Measurements from ENCODE around the gene CD81.

The CD81 gene

DNA sequence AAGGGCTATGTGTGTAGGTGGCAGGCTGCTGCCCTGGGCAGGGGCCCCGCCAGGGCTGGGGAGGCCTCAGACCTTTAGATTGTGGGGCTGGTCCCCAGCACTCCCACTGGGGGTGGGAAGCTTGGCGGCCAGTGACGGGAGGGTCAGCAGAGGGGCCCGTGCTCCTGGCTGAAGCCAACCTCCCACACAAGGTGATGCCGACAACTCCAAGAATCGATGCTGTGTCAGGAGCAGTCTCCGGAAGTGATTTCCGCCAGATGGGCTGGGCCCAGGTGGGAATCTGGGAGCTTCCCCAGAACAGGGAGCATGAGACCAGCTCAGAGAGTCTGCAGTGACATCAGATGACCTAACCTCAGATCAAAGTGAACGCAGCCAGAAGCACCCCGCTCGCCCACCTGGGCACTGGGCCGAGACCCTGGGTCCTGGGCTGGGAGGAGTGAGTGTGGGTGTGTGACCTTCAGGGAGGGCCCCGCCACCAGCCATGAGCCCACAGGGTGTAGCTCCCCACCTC is 59.5 kb downstream of the CD81 start:
- DNase-seq (ENCODE audit: low read depth), result no peak

DNA sequence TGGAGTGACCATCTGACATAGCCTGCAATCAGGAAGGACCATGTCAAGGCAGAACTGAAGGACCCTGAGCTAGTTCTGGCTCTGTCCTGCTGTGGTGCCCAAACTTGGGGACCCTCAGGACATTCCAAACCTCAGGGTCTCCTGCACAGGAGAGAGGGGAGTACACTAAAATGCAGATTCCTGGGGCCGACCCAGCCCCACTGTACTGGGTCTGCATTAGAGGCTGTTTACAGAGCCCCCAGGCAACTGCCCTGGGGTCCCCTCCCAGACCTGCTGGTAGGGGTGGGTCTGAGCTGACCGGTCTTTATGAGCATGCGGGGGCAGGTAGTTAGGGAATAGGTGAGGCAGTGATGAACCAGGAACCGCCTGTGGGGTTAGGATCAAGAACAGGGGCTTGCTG is 60.4 kb downstream of the CD81 start:
- no peak for DNase-seq (ENCODE audit: low read depth)

DNA sequence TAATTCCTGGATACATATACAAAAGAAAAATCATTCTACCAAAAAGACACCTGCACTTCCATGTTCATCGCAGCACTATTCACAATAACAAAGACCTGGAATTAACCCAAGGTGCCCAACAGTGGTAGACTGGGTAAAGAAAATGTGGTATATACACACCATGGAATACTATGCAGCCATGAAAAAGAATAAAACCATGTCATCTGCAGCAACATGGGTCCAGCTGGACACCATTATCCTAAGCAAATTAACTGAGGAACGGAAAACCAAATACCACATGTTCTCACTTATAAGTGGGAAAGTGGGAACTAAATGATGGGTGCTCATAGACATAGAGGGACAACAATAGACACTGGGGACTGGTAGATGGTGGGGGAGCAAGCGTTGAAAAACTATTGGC is 62.7 kb downstream of the CD81 start:
- no peak for DNase-seq (ENCODE audit: low read depth)

DNA sequence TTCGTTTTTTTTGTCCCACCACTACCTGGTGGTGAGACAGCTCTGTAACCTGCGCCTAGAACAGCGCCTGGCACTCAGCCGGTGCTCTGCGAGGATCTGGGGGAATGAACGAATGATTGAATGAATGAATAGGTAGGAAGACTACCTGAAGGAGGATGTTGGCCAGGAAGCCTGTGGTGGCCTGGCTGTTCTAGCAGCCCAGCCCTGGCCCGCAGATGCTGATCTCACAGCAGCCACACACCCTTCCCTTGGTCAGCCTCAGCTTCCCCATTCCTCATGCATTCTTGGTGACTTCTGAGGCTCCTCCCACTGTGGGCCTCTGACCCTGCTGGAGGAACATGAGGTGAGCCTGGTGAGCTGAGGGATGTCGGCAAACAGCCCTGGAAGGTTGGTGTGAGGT is 63.5 kb downstream of the CD81 start:
- DNase-seq (ENCODE audit: low read depth), result no peak

DNA sequence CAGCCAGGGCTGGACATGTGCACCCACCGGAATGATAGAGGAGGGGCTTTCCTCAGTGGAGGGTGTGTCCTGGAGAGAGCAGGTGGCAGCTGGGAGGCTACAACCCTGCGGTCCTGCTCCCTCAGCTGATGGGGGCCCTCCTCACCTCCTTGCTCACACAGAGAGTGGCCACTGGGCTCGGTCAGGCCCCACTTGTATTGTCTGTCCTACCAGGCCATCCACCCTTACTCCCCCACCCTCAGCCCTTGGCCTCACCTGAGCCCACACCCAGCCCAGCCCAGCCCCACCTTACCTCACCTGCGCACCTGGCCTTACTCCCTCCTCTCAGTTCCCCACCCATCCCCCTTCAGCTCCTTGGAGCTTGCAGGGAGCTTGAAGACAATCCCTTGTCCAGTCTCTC is 64.1 kb downstream of the CD81 start:
- no peak for DNase-seq (ENCODE audit: low read depth)

DNA sequence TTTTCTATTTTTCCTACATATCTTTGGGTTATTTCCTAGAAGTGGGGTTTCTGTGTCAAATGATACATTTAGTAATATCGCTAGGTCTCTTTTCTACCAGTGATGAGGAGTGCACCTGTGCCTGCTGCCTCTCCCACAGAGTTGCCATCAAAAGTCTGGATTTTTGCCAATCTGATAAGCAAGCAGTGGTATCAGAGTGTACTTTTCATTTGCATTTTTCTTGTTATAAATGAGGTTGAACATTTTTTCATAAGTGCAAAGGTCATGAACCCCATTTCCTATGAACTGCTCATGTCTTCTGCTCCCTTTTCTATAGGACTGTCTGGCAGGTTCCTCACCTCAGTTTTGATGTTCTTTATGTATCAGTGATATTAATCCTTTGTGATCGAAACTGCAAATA is 65.5 kb downstream of the CD81 start:
- peak; percentile 35 for DNase-seq (ENCODE audit: low read depth)

DNA sequence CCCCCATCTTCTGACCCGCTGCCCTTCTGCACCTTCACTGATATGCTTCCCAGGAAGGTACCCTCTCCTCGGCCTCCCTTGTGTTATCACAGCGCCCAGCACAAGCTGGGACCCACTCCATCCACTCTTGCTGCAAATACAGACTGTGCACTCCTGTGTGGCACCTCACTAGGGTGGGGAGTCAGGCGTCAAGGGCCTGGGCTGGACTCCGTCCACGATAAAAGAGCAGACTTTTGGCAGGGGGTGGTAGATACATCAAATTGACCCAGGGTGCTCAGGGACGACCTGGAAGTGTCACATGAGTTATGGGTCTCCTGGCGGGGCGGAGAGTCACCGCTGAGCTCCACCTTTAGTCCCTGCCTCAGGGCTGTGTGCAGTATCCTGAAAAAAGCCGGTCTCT is 66.3 kb downstream of the CD81 start:
- no peak for DNase-seq (ENCODE audit: low read depth)

DNA sequence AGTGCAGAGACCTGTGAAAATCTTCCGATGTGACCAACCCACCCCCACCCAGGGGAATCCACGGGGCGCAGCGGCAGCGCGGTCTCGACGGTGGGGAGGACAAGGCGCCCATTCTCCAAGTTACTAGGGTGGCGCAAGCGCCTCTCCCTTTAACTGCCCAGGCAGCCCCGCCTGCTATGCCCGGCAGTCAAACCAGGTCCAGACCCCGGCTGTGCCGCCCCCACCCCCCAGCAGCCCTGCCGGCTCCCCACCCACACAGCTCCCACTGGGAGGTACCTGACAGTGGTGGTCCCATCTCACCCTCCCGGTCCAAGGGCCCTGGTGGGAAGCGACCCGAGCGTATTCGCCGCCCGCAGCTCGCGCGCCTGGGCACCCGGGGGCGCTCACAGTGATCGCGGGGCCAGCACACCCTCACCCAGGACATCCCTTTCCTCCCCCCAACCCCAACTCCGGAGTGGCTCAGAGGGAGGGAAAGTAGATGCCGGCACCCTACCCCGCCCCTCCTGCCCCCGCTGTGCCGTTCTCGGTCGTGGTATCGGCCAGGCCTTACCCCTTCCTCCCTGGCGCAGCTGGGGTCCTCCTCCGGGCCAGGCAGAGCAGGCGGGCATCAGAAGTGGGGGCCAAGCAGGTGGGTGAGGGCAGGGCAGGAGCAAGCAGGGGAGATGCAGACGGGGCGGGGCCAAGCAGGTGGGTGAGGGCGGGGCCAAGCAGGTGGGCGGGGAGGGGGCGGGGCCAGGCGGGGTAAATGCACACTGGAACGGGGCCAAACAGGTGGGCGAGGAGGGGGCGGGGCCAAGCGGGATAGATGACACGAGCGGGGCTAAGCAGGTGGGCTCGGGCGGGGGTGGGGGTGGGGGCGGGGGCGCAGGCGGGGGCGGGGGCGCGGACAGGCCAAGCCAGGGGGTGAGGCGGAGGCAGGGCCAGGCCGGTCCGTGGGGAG is 67.0 kb downstream of the CD81 start, which contains the start of gene TRPM5:
TSS of gene TRPM5 (minus strand) at position 634 of the 940 bp plus-strand sequence. CDS start 21,478 bp downstream, outside the sequence.
- DNase-seq (ENCODE audit: low read depth), result peak; percentile 60

DNA sequence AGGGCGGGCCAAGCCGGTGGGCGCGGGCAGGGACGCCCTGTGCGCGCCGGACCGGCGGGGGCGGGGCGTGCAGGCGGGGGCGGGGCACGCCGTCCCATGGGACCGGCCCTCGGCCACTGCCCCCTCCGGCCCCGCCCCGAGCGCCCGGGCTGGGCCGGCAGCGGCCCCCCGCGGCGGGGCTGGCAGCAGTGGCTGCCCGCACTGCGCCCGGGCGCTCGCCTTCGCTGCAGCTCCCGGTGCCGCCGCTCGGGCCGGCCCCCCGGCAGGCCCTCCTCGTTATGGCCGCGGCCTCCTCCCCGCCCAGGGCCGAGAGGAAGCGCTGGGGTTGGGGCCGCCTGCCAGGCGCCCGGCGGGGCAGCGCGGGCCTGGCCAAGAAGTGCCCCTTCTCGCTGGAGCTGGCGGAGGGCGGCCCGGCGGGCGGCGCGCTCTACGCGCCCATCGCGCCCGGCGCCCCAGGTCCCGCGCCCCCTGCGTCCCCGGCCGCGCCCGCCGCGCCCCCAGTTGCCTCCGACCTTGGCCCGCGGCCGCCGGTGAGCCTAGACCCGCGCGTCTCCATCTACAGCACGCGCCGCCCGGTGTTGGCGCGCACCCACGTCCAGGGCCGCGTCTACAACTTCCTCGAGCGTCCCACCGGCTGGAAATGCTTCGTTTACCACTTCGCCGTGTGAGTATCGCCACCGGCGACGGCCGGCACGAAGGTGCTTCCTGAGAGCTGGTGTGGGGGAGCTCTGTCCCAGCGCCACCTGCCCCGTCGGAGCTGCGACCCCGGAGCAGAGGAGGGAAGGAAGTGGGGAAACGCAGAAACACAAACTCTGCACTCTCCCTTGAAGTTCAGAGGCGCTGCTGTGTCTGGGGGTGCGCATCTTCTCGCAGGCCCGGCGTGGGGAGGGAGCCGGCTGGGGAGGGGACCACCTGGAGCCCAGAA is 68.0 kb downstream of the CD81 start, which contains the start of gene KCNQ1:
TSS of gene KCNQ1 (plus strand) at position 188 of the 925 bp plus-strand sequence. CDS start at position 279, 91 bp downstream.
- DNase-seq (ENCODE audit: low read depth), result no peak

DNA sequence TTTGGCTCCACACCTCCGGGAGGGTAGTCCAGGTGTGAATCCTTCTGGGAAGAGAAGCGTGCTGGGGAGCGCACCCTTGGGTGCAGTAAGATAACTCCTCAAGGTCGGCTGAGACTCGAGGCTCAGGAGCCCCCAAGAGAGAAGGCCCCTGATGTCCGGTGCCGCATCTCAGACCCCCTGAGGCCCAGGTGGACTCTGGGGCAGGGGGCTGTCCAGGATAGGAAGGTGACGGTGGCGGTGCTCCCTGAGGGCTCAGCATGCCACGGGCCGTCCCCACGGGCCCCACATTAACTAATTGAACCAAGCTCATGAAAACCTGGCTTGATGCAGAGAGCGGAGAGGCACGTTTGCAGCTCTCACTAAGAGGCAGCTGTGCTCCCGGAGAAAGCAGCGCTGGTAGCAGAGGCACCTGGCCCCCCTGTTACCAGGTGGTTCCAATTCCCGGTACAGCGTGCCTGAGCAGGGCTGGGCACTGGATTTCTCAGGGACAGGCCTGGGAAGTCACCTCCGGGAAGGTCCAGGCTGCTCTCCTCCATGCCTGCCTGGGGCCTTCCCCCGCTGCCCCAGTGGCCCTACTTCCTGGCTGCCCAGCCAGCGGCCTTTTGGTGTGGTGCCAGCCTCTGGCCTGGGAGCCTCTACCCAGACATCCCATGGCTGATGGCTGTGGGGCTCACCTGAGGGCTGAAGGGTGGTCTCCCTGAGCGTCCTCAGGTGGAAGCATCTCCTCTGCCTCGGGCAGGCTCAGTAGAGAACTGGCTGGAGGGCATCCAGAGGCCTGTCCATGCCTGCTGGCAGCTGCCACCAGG is 68.8 kb downstream of the CD81 start:
- no peak for DNase-seq (ENCODE audit: low read depth)

DNA sequence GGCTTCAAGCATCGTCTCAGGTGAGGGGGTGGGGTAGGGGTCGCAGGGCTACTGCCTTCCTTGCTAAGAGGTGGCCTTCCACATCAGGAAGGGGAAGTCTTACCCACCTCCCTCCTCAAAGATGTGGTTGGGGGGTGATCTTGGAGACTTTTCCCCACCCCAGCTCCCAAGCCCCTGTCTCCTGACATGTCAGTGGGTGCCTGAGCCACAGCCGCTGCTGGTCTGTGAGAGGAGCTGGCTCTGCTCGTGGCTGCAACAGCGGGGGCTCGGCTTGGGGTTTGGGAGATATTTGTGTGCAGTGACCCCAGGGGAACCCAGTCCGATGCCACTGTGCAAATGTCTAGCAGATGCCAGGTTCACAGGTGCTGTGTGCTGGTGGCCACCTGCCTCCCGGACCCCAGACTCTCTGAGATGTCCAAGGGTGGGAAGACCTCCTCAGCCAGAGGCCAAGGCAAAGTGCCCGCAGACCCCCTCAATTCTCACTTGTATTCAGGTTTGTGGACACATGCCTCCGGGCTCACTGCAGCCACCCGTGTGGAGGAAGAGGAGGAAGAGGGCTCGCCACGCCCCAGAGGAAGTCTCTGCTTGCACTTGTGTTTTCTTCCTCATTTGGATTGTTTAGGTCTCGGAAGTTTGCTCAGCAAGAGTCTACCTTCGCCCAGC is 69.6 kb downstream of the CD81 start:
- no peak for DNase-seq (ENCODE audit: low read depth)

Measured in T-helper 22 cell (primary cell).